ENCODE data around the gene TFR2.

TFR2 gene

GRCh38 chr7:100572949-100573675, 68.2 kb downstream of the TFR2 start:
- DNase-seq (ENCODE audit: low read depth in 2 of 2), result no peak

- no peak for DNase-seq (ENCODE audit: low read depth in 2 of 2)
These were observed 68.9 kb downstream of the TFR2 start for GRCh38 chr7:100572281-100572948.

GRCh38 chr7:100571829-100572116, 69.6 kb downstream of the TFR2 start:
- no peak for DNase-seq (ENCODE audit: low read depth in 2 of 2)

- DNase-seq (ENCODE audit: low read depth in 2 of 2), result no peak
These were observed 70.2 kb downstream of the TFR2 start for GRCh38 chr7:100570954-100571828.

Measured in fibroblast of skin of left quadriceps (primary cell).